Measurements from ENCODE around the gene PBX3. TPM values are rescaled to one million over a fixed set of nuclear protein-coding genes. Genes with fewer than 3 reads are reported as not detected.

The PBX3 gene
- total RNA-seq, 4 donors from 2014 or later: 25.7 to 71.5 (median 45.1) TPM

DNA sequence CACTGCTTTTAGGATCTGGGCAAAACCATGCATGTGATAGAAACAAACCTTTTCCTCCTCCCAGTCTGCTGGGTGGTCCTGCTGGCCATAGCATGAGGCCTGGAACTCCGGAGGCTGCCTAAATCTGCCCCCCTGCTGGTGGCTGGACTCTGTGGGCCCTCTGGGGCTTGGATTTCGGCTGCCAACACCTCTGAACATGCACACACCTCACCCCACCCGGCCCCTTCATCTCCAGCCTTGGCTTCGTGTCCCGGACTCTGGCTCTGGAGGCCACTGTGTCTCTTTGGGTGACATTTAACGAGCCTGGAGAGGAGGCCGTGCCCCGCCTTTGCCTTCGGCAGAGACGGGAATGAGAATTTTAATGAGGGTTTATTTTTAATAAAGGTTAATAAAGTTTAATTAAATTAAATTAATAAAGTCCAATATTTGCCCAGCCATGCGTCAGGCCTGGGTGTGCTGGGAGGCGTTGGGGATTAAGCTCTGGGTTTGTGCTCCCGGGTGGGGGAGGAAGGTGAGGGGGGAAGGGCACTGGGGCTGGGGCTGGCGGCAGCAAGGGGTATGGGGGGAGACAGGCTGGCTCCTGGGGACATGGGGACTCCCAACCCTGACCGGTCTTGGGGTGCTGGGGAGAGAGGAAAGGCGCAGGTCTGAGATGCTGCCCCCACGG lies 251.8 kb downstream of the PBX3 start:
- TF ChIP-seq POLR2AphosphoS5 (IDR thresholded peaks at IDR 0.05) (no peak), EP300 (IDR thresholded peaks at IDR 0.05) (no peak), POLR2A (IDR thresholded peaks at IDR 0.05) (no peak)
- TF ChIP-seq, protein P1, sequence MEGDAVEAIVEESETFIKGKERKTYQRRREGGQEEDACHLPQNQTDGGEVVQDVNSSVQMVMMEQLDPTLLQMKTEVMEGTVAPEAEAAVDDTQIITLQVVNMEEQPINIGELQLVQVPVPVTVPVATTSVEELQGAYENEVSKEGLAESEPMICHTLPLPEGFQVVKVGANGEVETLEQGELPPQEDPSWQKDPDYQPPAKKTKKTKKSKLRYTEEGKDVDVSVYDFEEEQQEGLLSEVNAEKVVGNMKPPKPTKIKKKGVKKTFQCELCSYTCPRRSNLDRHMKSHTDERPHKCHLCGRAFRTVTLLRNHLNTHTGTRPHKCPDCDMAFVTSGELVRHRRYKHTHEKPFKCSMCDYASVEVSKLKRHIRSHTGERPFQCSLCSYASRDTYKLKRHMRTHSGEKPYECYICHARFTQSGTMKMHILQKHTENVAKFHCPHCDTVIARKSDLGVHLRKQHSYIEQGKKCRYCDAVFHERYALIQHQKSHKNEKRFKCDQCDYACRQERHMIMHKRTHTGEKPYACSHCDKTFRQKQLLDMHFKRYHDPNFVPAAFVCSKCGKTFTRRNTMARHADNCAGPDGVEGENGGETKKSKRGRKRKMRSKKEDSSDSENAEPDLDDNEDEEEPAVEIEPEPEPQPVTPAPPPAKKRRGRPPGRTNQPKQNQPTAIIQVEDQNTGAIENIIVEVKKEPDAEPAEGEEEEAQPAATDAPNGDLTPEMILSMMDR (IDR thresholded peaks at IDR 0.05): no peak
- Histone ChIP-seq H3K27ac (no peak overlapping the region), H3K36me3 (no peaks in the 10 kb centered on the region), H3K9me3 (no peaks in the 10 kb centered on the region), H3K27me3 (peaks cover 12% of the 10 kb centered on the region), H3K4me3 (no peak overlapping the region), H3K4me1 (no peaks in the 10 kb centered on the region)
- 60% methylated on average over 15 of the region's 17 CpGs for WGBS
- DNase-seq (ENCODE audit: low spot score in 2 of 2): peak in 1 of 2 donors; percentile 35

DNA sequence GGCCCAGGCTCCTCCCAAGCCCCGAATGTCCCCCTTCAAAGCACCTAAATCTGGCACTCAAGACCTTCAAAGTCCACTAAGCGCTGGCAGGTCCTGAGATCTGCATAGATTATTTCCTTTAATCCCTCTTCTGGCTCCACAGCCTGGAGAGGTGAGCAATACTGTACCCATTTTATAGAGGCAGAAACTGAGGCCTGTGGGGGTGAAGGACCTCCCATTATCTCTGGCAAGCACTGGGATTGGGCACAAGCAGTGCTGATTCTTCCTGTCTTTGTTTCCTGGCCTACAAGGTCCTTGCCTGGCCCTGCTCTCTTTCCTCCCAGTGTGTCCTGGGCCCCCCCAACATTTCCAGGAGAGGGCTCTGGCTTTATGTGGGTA lies 252.3 kb downstream of the PBX3 start:
- Histone ChIP-seq H3K4me3 (no peak overlapping the region), H3K27ac (no peak overlapping the region), H3K36me3 (no peaks in the 10 kb centered on the region), H3K9me3 (no peaks in the 10 kb centered on the region), H3K4me1 (no peaks in the 10 kb centered on the region), H3K27me3 (peaks cover 8% of the 10 kb centered on the region)
- WGBS: no CpG with 5 or more reads among the region's 2 CpGs
- TF ChIP-seq POLR2A (IDR thresholded peaks at IDR 0.05) (no peak), EP300 (IDR thresholded peaks at IDR 0.05) (no peak), POLR2AphosphoS5 (IDR thresholded peaks at IDR 0.05) (no peak)
- TF ChIP-seq, protein P1 (IDR thresholded peaks at IDR 0.05): no peak
- DNase-seq (ENCODE audit: low spot score in 2 of 2): no peak

DNA sequence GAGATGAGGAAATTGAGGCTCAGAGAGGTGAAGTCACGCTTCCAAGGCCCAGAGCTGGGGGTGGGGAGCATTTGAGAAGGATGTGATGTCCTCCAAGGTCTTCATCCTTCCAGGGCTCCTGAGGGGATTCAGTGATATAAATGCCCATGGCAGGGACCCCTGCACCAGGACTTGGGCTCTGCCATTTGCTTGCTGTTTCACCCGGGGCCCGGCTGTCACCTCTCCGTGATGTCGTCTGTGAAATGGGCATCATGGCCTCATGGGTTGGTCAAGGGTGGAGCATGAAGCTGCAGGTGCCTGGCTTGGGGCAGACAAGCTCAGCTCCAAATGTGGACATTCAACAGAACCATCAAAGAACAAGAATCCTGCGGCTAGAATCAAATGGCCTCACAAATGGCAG lies 253.1 kb downstream of the PBX3 start:
- 85% methylated on average over 6 of the region's 6 CpGs for WGBS
- DNase-seq (ENCODE audit: low spot score in 2 of 2): peak in 1 of 2 donors; percentile 37
- Histone ChIP-seq H3K4me1 (no peaks in the 10 kb centered on the region), H3K27ac (no peak overlapping the region), H3K27me3 (peaks cover 8% of the 10 kb centered on the region), H3K4me3 (no peak overlapping the region), H3K36me3 (no peaks in the 10 kb centered on the region), H3K9me3 (no peaks in the 10 kb centered on the region)
- TF ChIP-seq POLR2AphosphoS5 (IDR thresholded peaks at IDR 0.05) (no peak), EP300 (IDR thresholded peaks at IDR 0.05) (no peak), POLR2A (IDR thresholded peaks at IDR 0.05) (no peak)
- TF ChIP-seq, protein P1 (IDR thresholded peaks at IDR 0.05): no peak

DNA sequence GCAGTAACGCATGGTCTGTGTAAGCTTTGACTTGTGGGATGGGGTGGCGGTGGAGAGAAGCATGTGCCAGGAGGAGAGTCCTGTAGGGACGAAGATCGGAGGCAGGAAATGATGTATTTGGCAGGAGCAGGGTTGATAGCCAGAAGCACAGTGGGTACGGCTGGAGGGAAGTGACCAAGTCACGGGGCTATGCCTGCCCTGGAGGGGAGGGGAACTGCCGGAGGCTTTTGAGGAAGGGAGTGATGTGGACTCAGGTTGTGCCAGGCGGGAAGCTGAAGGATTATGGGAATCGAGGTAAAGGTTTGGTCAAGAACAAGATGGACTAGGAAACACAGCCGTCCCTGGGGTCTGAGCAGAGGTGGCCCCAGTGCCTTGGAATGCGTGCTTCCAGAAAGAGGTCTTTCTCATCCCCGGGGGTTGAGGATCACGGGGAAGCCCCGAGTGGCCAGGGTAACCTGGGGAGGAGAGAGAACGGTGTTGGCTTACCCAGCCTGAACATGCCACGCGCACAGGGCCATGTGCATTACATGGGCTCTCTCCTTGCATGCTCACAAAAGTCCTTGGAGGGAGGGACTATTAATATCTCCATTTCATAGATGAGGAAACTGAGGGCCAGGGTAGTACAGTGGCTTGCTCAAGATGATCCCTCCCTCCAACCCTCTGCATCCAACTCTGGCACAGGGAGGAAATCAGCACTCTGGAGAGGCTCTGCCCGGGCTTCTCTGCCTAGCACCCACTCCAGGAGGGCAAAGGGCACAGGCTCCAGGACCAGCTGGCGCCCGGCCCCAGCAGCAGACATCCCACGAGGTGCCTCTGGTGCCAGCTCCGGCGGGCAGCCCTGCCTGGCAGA lies 253.8 kb downstream of the PBX3 start:
- Histone ChIP-seq H3K36me3 (no peaks in the 10 kb centered on the region), H3K27ac (no peak overlapping the region), H3K9me3 (no peaks in the 10 kb centered on the region), H3K4me1 (no peaks in the 10 kb centered on the region), H3K27me3 (peaks cover 5% of the 10 kb centered on the region), H3K4me3 (no peak overlapping the region)
- WGBS: 76% methylated on average over 17 of the region's 23 CpGs
- TF ChIP-seq EP300 (IDR thresholded peaks at IDR 0.05): no peak
- no peak for TF ChIP-seq POLR2A (IDR thresholded peaks at IDR 0.05)
- TF ChIP-seq, protein P1 (IDR thresholded peaks at IDR 0.05): no peak
- no peak for TF ChIP-seq POLR2AphosphoS5 (IDR thresholded peaks at IDR 0.05)
- DNase-seq (ENCODE audit: low spot score in 2 of 2): peak in 1 of 2 donors; percentile 40

DNA sequence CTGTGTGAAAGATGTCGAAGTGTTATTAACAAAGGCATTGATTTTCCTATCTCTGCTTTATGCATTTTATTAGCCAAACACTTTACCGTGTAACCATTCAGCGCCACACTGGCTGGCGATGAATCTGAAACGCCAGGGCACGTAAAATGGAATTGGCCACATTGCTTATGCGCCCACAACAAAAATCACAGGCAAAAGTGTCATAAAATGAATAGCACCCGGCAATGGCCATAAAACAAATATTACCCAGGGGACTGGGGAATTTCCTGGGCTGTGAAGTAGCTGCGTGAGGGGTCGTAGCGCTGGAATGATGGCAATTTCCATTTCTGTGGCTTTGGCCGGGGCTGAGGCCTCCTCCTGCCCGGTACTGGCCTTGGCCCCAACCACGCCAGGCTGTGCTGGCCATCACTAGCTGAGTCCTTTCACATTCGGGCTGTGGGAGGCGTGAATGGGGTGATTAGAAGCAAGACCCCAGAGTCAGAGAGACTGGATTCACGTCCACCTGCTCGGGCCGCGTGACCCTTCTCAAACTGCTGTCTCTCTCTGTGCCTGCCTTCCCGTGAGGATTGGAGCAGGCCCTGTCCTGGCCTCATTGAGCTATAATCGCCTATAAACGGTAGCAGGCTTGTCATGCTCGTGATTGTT lies 254.5 kb downstream of the PBX3 start:
- Histone ChIP-seq H3K4me1 (no peaks in the 10 kb centered on the region), H3K36me3 (no peaks in the 10 kb centered on the region), H3K4me3 (no peak overlapping the region), H3K27me3 (peaks cover 4% of the 10 kb centered on the region), H3K9me3 (no peaks in the 10 kb centered on the region), H3K27ac (no peak overlapping the region)
- WGBS: 83% methylated on average over 22 of the region's 24 CpGs
- TF ChIP-seq POLR2A (IDR thresholded peaks at IDR 0.05) (no peak), EP300 (IDR thresholded peaks at IDR 0.05) (no peak)
- no peak for DNase-seq (ENCODE audit: low spot score in 2 of 2)

All from suprapubic skin (tissue), 4 donors.